A549 (cell line): ENCODE results near the gene RAB1B.

Source experiments
- CEBPB ChIP-seq, 2 experiments: fragments of >200 bp in 1 of 2; sonication (Bioruptor Twin) in 1 of 2; formaldehyde crosslinking in 1 of 2; IDR thresholded peaks; 2 replicates each; pipeline ENCODE4 v1.6.1; 2012 to 2016
- FOSL2 ChIP-seq, 2 experiments: fragments of 450-650 bp in 1 of 2; fragments of >200 bp in 1 of 2; sonication (Bioruptor Twin) in 1 of 2; formaldehyde crosslinking; IDR thresholded peaks; 2 replicates each; pipeline versions ENCODE4 v1.5.0 to v1.6.1; 2016 to 2020; ENCODE audit warnings: mild to moderate bottlenecking in 1 of 2, moderate library complexity in 1 of 2
- JUNB ChIP-seq: fragments of >200 bp; sonication (Bioruptor Twin); formaldehyde crosslinking; IDR thresholded peaks from 2 replicates; pipeline ENCODE4 v1.6.1; 2016
- MAFK ChIP-seq: fragments of 450-650 bp; IDR thresholded peaks from 2 replicates; pipeline ENCODE4 v1.6.1; 2014; ENCODE audit not compliant: partially characterized antibody
- POLR2A ChIP-seq: IDR thresholded peaks from 2 replicates; pipeline ENCODE4 v1.6.1; 2012; ENCODE audit warnings: mild to moderate bottlenecking, low read length
- POLR2AphosphoS2 ChIP-seq: conservative IDR thresholded peaks from 2 replicates; pipeline ENCODE4 v1.6.1; 2012; ENCODE audit warnings: low read length, improper control_type of control experiment, inconsistent platforms
- ZFP36 ChIP-seq: fragments of 450-650 bp; IDR thresholded peaks from 2 replicates; pipeline ENCODE4 v1.6.1; 2014; ENCODE audit warnings: borderline replicate concordance; ENCODE audit not compliant: partially characterized antibody
- TF ChIP-seq, protein P1 (sequence below): fragments of >200 bp; sonication (Bioruptor Twin); formaldehyde crosslinking; IDR thresholded peaks from 3 replicates; pipeline ENCODE4 v1.5.1; 2016
- TF ChIP-seq, protein P2 (sequence below): IDR thresholded peaks from 2 replicates; pipeline ENCODE4 v1.6.1; 2012
- TF ChIP-seq, protein P3 (sequence below): fragments of 450-650 bp; IDR thresholded peaks from 2 replicates; pipeline ENCODE4 v1.6.1; 2014; ENCODE audit warnings: antibody characterized with exemption
- TF ChIP-seq, protein P4 (sequence below): fragments of 200-600 bp; sonication (generic); IDR thresholded peaks from 2 replicates; pipeline ENCODE4 v1.6.1; 2016; ENCODE audit warnings: antibody characterized with exemption, mild to moderate bottlenecking, moderate library complexity

DNA sequence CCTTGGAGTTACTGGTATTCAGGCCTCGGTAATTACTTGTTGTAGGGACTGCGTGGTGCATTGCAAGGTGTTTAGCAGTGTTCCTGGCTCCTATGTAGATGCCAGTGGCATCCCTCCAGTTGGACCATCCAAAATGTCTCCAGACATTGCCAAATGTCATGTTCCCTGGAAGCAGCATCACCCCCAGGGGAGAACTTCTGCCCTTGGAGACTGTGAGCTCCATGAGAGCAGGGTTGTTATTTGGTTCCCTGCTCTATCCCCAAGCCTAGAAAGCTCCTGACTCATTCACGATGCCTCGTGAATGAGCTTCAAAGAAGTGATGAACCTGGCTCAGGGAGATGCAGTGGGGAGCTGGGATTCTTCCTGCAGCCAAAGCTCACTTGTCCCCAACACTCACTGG, 53.2 kb downstream of the RAB1B start:
- TF ChIP-seq, protein P1, sequence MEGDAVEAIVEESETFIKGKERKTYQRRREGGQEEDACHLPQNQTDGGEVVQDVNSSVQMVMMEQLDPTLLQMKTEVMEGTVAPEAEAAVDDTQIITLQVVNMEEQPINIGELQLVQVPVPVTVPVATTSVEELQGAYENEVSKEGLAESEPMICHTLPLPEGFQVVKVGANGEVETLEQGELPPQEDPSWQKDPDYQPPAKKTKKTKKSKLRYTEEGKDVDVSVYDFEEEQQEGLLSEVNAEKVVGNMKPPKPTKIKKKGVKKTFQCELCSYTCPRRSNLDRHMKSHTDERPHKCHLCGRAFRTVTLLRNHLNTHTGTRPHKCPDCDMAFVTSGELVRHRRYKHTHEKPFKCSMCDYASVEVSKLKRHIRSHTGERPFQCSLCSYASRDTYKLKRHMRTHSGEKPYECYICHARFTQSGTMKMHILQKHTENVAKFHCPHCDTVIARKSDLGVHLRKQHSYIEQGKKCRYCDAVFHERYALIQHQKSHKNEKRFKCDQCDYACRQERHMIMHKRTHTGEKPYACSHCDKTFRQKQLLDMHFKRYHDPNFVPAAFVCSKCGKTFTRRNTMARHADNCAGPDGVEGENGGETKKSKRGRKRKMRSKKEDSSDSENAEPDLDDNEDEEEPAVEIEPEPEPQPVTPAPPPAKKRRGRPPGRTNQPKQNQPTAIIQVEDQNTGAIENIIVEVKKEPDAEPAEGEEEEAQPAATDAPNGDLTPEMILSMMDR, result no peak
- no peak for TF ChIP-seq POLR2AphosphoS2
- TF ChIP-seq POLR2A, result no peak
- TF ChIP-seq, protein P2, sequence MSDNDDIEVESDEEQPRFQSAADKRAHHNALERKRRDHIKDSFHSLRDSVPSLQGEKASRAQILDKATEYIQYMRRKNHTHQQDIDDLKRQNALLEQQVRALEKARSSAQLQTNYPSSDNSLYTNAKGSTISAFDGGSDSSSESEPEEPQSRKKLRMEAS, result no peak
- no peak for TF ChIP-seq MAFK
- TF ChIP-seq FOSL2 (IDR thresholded peaks at IDR 0.05), result no peak
- TF ChIP-seq FOSL2 (CRISPR knock-in tag; IDR thresholded peaks at IDR 0.05), result no peak
- no peak for TF ChIP-seq CEBPB (IDR thresholded peaks at IDR 0.05)
- TF ChIP-seq, protein P3, sequence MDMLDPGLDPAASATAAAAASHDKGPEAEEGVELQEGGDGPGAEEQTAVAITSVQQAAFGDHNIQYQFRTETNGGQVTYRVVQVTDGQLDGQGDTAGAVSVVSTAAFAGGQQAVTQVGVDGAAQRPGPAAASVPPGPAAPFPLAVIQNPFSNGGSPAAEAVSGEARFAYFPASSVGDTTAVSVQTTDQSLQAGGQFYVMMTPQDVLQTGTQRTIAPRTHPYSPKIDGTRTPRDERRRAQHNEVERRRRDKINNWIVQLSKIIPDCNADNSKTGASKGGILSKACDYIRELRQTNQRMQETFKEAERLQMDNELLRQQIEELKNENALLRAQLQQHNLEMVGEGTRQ, result no peak
- no peak for TF ChIP-seq JUNB
- TF ChIP-seq, protein P4, sequence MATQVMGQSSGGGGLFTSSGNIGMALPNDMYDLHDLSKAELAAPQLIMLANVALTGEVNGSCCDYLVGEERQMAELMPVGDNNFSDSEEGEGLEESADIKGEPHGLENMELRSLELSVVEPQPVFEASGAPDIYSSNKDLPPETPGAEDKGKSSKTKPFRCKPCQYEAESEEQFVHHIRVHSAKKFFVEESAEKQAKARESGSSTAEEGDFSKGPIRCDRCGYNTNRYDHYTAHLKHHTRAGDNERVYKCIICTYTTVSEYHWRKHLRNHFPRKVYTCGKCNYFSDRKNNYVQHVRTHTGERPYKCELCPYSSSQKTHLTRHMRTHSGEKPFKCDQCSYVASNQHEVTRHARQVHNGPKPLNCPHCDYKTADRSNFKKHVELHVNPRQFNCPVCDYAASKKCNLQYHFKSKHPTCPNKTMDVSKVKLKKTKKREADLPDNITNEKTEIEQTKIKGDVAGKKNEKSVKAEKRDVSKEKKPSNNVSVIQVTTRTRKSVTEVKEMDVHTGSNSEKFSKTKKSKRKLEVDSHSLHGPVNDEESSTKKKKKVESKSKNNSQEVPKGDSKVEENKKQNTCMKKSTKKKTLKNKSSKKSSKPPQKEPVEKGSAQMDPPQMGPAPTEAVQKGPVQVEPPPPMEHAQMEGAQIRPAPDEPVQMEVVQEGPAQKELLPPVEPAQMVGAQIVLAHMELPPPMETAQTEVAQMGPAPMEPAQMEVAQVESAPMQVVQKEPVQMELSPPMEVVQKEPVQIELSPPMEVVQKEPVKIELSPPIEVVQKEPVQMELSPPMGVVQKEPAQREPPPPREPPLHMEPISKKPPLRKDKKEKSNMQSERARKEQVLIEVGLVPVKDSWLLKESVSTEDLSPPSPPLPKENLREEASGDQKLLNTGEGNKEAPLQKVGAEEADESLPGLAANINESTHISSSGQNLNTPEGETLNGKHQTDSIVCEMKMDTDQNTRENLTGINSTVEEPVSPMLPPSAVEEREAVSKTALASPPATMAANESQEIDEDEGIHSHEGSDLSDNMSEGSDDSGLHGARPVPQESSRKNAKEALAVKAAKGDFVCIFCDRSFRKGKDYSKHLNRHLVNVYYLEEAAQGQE, result no peak
- no peak for TF ChIP-seq ZFP36
